22Rv1 (cell line): ENCODE data around the gene ZNF438.

Experiments
- H3K27ac ChIP-seq: fragments of 450-650 bp; 2 replicates; pipeline ENCODE4 v1.5.1; 2017
- ZFX ChIP-seq: fragments of 450-650 bp; IDR thresholded peaks from 2 replicates; pipeline ENCODE4 v1.6.1; 2017; ENCODE audit warnings: antibody characterized with exemption, borderline replicate concordance
- TF ChIP-seq, protein P1 (sequence below): fragments of 450-650 bp; IDR thresholded peaks from 2 replicates; pipeline ENCODE4 v1.5.1; 2017; ENCODE audit warnings: mild to moderate bottlenecking

Gene ZNF438

DNA sequence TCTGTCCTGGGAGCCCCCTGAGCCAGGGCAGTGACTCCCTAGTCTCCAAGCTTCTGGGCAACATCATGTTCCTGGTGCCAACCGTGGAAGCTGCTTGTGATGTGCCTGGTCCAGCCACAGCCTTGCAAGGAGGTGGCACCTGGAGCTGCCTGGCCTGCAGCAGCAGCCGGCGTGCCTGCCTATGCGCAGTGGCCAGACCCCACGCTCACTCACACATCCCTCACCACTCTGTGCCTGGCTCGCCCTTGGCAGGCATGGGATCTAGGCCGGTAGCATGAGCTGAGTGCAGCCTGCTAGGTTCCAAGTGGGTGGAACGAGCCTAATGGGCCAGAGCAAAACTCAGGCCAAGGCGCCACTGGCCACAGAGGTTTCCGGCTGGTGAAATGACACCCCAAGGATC is 184.0 kb downstream of the ZNF438 start:
- H3K27ac ChIP-seq, result no peak overlapping the region
- TF ChIP-seq ZFX, result no peak
- TF ChIP-seq, protein P1, sequence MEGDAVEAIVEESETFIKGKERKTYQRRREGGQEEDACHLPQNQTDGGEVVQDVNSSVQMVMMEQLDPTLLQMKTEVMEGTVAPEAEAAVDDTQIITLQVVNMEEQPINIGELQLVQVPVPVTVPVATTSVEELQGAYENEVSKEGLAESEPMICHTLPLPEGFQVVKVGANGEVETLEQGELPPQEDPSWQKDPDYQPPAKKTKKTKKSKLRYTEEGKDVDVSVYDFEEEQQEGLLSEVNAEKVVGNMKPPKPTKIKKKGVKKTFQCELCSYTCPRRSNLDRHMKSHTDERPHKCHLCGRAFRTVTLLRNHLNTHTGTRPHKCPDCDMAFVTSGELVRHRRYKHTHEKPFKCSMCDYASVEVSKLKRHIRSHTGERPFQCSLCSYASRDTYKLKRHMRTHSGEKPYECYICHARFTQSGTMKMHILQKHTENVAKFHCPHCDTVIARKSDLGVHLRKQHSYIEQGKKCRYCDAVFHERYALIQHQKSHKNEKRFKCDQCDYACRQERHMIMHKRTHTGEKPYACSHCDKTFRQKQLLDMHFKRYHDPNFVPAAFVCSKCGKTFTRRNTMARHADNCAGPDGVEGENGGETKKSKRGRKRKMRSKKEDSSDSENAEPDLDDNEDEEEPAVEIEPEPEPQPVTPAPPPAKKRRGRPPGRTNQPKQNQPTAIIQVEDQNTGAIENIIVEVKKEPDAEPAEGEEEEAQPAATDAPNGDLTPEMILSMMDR, result no peak

DNA sequence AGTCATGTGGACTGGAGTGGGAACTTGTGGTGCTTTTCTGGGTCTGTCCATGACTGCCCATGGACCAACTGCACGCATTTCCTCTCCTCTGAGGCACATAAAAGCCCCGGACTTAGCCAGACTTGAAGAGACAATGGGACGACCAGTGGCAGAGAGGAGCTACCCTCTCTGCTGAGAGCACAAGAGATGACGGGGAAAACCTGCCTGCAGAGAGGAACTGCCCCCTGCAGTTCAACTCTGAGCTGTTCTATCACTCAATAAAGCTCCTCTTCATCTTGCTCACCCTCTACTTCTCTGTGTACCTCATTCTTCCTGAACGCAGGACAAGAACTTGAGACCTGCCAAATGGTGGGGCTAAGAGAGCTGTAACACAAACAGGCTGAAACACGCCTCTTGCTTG is 184.5 kb downstream of the ZNF438 start:
- no peak overlapping the region for H3K27ac ChIP-seq
- TF ChIP-seq ZFX, result no peak
- TF ChIP-seq, protein P1, result no peak

DNA sequence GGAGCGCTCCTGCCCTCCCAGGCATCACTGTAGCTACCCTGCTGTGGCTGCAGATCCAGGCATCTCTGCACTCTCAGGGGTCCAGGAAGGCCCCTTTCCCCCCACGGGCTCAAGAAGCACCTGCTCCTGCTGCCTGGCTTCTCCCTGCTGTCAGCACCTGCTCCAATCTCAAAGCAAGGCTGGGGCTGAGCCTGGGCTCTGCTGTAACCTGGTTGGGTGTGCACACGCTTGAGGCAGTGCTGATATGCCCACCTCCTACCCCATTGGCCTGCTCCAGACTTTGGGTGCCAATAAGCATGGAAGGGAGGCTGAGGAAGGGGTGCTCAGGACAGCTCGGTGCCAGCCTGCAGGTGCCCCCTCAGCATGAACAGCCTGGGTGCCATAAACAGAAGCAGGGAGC is 185.0 kb downstream of the ZNF438 start:
- TF ChIP-seq, protein P1, result no peak
- no peak for TF ChIP-seq ZFX

DNA sequence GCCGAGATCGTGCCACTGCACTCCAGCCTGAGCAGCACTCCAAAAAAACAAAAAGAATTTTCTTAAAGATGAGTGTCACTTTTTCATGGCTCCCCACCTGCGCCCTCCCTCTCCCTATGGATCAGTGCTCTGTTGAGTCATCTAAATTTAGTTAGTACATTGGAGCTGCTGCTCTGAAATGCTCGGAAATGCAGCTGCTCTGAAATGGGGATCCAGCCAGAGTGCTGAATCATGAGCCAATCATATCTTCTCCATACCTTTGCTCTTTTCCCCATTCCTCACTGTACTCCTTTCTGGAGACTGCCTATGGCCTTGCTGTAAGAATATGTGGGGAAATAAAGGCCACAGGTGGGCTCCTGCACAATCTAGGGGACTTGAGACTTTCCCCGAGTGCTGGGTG is 188.8 kb downstream of the ZNF438 start:
- no peak overlapping the region for H3K27ac ChIP-seq
- TF ChIP-seq, protein P1, result no peak
- TF ChIP-seq ZFX, result no peak

More for the DNA sequence above, 185.0 kb downstream of the ZNF438 start:
- no peak overlapping the region for H3K27ac ChIP-seq

DNA sequence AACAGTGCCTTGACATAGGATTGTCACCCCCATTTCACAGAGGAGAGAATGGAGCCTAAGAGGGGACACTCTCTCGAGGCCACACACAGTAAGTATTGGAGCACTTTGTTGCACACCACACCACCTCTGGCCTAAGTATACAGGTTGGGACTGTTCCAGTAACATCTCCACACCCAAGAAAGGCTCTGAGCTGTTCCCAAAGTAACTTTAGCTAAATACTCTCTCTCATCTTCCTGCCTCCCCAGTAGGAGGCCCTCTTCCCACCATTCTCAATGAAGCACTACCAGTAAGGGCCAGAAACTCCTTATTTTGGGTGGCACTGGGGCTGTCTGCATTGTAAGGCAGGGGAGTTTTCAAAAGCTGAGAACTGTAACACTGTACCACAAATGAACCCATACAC is 189.5 kb downstream of the ZNF438 start:
- no peak for TF ChIP-seq ZFX
- TF ChIP-seq, protein P1, result no peak

DNA sequence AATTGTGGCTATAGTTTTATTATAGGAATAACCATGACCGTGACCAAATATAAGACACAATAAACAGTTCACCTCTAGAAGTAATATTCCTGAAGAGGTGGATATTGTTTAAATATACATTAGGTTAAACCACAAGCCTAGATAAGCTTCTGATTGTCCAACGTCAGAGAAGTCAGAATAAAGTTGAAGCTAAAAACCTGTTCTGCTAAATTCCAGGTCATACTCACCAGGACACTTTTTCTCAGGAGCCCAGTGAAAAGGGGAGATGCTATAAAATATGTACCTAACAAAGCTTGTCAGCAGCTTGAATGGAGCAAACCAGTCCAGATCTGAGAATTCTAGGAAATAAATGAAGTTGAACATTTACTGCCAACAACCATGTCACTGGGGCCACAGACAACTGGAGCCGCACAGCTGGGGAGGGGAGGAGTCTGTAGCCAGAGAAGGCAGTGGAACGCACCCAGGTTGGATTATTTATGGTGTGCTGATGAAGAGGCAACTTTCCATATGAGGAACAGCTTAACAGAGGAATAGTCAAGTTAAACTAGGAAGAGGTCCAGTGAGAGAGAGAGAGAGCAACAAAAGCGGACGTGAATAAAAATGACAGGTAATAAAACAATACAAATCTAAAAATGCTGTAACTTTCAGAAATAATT is 191.1 kb downstream of the ZNF438 start:
- no peak overlapping the region for H3K27ac ChIP-seq
- TF ChIP-seq, protein P1, result no peak
- no peak for TF ChIP-seq ZFX

More for the DNA sequence above, 189.5 kb downstream of the ZNF438 start:
- no peak overlapping the region for H3K27ac ChIP-seq

DNA sequence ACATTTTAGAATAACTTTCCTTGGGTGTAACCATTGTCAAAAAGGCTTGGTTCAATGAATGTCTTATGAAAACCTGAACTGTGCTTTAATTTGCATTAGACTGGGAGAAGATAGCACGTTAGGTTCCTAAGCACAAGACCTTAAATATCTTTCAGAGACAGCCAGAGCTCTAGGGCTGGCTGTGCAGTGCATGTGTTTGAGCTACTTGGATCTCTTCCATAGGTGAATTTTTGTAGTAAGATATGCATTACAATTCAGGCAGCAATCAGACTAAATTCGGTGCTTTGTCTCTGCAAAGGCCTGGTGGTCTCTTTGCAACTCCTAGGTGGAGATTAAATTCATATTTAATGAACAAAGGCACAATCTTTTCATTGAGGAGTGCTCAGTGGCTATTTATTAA is 192.0 kb downstream of the ZNF438 start:
- TF ChIP-seq, protein P1, result no peak
- TF ChIP-seq ZFX, result no peak

More for the DNA sequence above, 192.0 kb downstream of the ZNF438 start:
- no peak overlapping the region for H3K27ac ChIP-seq
